Posterior vena cava (tissue), 2 donors: ENCODE data around the gene TXNDC12. TPM values are rescaled to one million over a fixed set of nuclear protein-coding genes. Genes with fewer than 3 reads are reported as not detected.
"Not testable (repeated sequence)": the region's sequence is repeated elsewhere in the genome, so short reads cannot be mapped to it uniquely, and the experiment has no call there.

Experiments used
- DNase-seq: peaks from one replicate; pipeline ENCODE4 v3.0.0-alpha.2; 2020; ENCODE audit warnings: low spot score
- intact Hi-C, 2 donors: fragments of 100-400 bp; cut with DNase I; formaldehyde crosslinking; loops; one replicate each; pipeline versions ENCODE4 v1.14.1 to v1.14.2; 2022 to 2023
- total RNA-seq, 2 donors: library from RNA; stranded (reverse); fragmentation: NEBNext Ultra II Directional; extraction: Animal tissue kit (Norgen Biotek cat#: 25700); gene quantifications; one replicate each; pipeline ENCODE4 v1.2.1, GENCODE V29; 2021
- donor health status: DM: yes; HTN: yes; CAD: no.
- donor health status: DM: yes; HTN: yes; CAD: no.

Gene TXNDC12
- total RNA-seq, 2 donors from 2014 or later = 30.1 to 32.7 TPM

DNA sequence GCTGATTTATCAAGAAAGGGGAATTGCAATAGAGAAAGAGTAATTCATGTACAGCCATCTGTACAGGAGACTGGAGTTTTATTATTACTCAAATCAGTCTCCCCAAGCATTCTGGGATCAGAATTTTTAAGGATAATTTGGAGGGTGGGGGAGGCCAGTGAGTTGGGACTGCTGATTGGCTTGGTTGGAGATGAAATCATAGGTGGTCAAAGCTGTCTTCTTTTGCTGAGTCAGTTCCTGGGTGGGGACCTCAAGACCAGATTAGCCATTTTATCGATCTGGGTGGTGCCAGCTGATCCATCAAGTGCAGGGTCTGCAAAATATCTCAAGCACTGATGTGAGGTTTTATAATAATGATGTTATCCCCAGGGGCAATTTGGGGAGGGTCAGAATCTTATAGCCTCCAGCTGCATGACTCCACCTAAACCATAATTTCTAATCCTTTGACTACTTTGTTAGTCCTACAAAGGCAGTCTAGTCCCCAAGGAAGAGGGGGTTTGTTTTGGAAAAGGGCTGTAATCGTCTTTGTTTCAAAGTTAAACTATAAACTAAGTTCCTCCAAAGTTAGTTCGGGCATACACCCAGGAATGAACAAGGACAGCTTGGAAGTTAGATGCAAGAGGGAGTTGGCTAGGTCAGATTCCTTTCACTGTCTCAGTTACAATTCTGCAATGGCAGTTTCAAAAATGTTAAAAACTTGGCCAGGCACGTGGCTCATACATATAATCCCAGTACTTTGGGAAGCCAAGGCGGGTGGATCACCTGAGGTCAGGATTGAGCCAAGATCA lies 47.6 kb downstream of the TXNDC12 start:
- intact Hi-C loops = no loop called here

DNA sequence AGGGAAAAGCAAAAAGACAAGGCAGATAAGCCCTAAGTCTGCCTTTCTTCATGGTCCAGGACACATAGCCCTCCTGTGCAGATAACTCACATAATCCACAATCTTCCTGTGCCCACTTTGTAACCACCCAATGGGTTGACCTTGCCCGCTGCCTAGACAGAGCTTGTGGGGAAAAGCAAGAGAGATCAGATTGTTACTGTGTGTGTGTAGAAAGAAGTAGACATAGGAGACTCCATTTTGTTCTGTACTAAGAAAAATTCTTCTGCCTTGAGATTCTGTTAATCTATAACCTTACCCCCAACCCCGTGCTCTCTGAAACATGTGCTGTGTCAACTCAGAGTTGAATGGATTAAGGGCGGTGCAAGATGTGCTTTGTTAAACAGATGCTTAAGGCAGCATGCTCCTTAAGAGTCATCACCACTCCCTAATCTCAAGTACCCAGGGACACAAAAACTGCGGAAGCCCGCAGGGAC lies 48.9 kb downstream of the TXNDC12 start:
- intact Hi-C loops, DNase-seq: not testable (repeated sequence)

More for the DNA sequence above, 47.6 kb downstream of the TXNDC12 start:
- no peak for DNase-seq

DNA sequence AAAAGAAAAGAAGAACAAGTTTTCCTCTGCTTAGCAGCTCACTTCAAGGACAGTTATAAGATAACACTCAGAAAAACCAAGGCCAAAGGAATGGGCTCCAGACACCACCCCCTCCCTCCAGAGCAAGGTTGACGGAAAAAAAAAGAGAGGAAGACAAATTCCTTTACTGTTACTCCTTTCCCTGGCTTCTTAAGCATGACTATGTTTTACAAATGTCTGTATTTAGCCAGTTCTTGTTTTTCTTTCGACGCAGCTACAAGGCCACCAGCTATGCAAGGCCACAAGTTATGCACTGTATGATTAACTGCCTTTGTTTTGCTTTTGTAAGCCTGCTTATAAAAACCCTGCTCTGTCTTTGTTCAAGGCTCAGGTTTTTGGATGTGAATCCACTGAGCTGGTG lies 49.4 kb downstream of the TXNDC12 start:
- intact Hi-C loops, DNase-seq: not testable (repeated sequence)

DNA sequence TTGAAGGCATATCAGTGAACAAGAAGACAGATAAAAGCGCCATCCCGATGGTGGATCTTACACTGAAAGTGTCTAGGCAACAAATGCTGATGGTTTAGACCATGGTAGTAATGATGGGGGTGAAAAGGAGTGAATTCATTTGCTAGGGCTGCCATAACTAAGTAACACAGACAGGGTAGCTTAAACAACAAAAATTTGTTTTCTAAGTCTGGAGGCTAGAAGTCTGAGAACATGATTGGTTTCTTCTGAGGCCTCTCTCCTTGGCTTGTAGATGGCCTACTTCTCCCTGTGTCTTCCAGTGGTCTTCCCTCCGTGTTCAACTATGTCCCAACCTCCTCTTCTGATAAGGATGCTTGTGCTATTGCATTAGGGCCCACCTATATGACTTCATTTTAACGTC lies 51.1 kb downstream of the TXNDC12 start:
- intact Hi-C loops = no loop called here
- no peak for DNase-seq

DNA sequence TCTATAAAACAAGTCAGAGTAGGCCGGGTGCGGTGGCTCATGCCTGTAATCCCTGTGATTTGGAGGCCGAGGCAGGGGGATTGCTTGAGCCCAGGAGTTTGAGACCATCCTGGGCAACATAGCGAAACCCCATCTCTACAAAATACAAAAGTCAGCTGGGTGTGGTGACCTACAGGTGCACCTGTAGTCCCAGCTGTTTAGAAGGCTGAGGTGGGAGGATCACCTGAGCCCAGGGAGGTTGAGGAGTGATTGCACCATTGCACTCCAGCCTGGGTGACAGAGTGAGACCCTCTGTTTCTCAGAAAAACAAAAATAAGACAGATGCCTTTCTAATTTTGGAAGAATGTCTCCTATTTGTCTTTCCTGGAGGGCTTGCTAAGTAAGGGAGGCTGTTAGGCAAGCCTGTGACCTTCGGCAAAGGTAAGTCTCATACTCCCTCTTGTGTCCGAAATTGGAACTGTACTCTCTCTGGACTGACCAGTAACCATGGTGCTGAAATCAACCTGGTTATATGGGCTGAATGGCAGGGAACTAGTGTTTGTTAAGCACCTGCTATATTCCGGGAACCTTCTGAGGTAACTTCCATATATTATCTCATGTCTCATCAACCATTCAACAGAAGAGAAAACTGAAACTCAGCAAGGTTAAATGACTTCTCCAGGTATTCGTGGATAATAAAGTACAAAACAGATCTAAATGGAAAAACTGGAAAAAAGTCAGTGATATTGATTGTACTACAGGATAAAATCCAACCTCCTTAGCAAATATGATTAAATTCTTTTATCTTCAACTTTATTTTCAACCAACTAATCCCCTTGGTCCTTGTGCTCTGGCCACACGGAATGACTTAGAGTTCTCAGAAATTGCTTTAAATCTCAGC lies 52.7 kb downstream of the TXNDC12 start:
- no peak for DNase-seq
- intact Hi-C loops = no loop called here

DNA sequence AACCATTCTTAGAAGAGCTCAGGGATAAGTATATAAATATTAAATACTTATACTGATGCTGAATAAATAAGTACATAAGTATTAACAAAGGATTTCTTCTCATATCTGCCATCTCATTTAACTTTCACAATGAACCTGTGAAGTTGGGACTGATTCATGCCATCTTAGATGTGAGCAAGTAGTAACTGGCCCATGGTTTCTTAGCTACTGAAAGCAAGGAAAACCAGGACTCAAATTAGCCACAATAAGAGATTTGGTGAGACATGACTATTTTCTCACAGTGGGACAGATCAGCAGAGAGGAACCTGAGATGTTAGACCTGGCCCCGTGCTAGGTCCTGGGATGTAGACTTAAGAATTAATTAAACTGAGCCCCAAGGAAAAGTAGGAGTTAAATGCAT lies 56.3 kb downstream of the TXNDC12 start:
- DNase-seq = no peak

DNA sequence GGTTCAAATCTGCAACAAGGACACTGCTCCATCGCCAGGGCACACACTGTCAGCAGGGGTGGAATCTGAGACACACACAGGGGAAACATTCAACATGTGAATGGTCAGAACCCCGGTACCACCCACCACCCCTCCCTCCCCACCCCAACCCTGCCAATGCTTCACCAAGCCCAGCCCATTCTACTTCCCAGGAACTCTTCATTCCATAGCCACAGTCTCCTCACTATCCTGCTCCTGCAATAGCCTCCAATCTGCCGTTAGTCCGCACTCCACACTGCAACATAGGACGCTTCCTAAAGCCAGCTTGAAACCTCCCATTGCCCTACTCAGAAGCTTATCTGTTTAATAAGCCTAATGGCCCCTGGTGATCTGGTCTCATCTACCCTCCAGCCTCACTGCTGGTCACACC lies 57.0 kb downstream of the TXNDC12 start:
- DNase-seq = no peak
- intact Hi-C loops = loop anchor here in 1 of 2 donors (10.0 kb wide), 1 partner anchor 93 kb away; no protein-coding TSS in a partner anchor

More for the DNA sequence above, 56.3 kb downstream of the TXNDC12 start:
- intact Hi-C loops = loop anchor here in 1 of 2 donors (10.0 kb wide), 1 partner anchor 94 kb away; no protein-coding TSS in a partner anchor

DNA sequence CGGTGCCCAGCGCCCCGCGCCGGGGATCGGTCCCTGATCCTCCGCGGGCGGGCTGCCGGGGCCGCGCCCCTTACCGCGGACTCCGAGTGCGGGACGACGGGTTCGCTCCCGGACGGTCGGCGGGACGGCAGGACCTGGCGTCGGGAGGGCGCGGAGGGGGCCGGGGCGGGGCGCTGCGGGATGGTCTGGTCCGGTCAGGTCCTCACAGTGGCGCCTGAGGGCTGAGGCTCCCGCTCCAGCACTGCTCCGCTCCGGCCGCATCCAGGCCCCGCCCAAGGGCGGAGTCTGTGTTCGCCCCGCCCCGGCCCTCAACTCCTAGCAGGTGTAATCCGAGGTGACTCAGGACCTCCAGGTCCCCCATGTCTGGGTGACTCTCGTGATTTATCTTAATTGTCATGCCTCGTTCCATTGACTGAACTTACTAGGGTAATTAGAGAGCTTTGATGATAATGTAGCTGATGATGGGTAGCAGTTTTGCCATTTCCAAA lies 64.5 kb downstream of the TXNDC12 start, which contains the start of gene RAB3B:
Gene RAB3B (minus strand): TSS at position 223 of the 488 bp plus-strand sequence. CDS start 13,583 bp downstream, outside the sequence.
- DNase-seq = no peak
- intact Hi-C loops = loop anchor here in 1 of 2 donors (10.0 kb wide), 1 partner anchor 86 kb away; no protein-coding TSS in a partner anchor

DNA sequence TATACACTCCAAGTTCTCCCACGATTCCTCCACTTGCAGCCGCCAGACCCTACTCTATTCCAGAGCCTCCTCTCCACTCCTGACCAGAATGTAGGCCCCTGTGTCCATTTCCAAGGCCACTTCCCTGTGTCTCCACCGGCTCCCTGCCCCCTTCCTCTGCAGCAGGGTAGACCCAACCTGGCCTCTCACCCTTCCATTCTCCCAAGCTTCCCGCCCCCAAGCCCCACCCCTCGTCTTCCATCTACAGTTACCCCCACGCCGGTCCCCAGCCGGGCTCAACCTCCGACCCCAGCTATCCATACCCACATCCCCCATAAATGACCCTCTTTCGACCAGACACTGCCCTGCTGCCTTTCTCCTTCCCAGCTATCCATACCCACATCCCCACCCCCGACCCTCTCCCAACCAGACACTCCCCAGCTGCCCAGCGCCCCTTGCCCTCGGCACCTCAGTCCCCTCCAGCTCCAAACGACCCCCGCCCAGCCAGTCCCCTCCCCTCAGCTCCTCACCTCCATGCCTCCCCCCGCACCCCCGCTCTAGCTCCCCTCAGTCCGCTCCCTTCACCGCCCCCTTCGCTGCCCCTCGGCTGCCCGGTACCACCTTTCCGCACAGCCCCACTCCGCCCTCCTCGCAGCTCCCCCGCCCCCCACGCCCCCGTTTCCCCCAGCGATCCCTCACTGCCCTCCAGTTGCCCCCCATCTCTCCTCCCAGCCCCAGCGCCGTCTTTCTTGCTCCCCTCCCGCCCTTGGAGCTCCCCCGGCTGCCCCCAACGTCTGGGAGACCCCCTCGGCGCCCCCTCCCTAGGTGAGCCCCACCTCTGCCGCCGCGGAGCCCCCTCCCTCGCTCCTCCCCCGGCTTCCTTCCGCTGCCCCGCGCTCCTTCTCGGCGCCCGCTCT lies 65.2 kb downstream of the TXNDC12 start:
- intact Hi-C loops = loop anchor here in 1 of 2 donors (10.0 kb wide), 1 partner anchor 85 kb away; no protein-coding TSS in a partner anchor
- DNase-seq = no peak

DNA sequence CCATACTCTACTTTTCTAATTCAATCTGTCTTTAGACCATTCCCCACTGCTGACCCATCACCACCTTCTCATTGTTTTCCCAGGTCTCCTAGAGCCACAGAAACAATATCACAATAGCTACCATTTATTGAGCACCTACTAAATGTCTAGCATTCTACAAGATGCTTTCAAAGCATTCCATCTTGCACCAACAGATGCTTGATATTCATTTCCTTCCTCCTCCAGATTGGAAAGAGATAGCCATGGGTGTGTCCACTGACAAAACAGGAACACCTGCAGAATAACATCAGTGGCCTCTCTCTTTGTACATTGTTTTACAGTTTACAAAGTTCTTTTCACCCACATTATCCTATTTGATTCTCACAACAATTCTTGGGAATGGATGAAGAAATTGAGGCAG lies 66.7 kb downstream of the TXNDC12 start:
- intact Hi-C loops = no loop called here

DNA sequence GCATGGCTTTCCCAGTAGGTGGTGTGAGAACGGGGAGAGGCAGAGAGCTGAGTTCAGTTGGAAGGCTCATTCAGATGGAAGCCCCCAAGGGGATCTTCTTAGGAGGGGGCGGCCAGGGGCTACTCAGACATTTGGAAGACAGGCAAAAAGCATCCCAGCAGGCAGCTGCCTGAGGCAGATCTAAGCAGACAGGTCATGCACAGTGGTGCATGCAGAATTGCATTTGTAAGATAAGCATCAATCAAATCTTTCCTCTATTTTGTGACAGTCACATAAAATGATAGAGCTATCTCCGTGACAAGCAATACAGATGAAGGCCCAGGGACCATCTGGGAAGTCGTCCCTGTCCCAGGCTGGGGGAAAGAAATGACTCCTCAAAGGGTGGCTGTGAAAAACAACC lies 68.3 kb downstream of the TXNDC12 start:
- DNase-seq = no peak
- intact Hi-C loops = no loop called here

More for the DNA sequence above, 66.7 kb downstream of the TXNDC12 start:
- DNase-seq = no peak

DNA sequence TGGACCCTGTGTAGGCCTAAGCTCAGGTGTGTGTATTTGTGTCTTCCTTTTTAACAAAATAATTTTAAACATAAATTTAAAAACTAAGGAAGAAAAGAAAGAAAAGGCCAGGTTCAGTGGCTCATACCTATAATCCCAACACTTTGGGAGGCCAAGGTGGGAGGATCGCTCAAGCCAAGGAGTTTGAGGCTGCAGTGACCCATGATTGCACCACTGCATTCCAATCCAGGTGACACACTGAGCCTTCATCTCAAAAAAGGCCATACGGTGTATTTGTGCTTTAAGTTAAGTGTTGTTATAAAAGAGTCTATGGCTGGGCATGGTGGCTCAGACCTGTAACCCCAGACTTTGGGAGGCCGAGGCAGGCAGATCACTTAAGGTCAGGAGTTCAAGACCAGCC lies 72.8 kb downstream of the TXNDC12 start:
- intact Hi-C loops = no loop called here
- DNase-seq = no peak

DNA sequence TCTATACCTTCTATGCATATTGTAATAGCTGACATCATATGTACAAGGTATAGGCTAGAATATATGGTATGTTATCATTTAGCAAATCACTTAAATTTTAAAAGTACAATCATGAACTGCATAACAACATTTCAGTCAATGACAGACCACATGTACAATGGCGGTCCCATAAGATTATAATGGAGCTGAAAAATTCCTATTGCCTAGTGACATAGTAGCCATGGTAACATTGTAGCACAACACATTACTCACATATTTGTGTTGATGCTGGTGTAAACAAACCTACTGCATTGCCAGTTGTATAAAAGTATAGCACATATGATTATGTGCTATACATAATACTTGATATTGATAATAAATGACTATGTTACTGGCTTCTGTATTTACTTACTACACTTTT lies 73.4 kb downstream of the TXNDC12 start:
- intact Hi-C loops = no loop called here

DNA sequence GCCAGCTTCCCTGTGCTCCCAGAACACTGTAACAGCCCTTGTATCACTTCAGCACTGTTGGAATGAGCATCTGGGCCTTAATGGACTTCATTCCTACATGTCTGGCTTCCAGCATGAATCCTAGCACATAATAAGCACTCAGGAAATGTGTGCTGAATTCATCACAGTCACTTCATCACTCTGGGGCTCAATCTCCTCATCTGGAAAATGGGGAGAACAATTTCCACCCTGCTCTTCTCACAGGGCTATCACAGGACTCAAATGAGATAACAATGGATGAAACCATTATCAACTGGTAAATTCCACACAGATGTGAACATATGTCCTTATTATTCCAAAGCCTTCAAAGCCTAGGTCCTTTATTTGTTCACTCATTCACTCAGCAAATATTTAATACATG lies 76.9 kb downstream of the TXNDC12 start:
- DNase-seq = no peak
- intact Hi-C loops = no loop called here

More for the DNA sequence above, 73.4 kb downstream of the TXNDC12 start:
- DNase-seq = no peak

DNA sequence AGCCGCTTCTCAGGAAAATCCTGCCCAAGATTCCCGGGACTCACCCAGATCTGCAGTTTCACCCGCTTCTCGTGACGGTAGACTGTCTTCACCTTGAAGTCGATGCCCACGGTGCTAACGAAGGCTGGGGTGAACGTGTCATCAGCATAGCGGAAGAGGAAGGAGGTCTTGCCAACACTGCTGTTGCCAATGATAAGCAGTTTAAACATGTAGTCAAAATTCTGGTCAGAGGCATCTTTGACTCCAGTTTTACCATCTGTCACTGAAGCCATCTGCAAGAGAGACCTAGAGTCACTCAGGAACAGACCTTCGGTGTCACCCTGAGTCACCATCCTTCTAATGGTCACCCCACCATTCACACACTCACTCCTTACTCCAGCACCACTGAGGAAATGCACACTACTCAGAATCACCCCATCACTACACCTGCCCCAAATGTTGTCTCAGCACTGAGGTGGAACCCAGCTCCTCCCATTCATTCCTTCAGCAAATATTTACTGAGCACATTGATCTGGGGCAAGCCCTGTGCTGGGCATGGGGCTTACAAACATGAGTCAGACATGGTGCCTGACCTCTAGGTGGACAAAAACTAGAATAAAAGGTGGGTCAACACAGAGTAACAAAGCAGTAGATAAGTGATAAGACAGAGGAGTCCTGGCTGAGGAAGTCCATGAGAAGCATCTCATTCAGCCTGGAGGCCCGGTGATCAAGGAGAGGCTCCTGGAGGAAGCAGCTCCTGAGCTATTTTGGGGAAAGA lies 78.0 kb downstream of the TXNDC12 start:
- no peak for DNase-seq
- intact Hi-C loops = no loop called here

DNA sequence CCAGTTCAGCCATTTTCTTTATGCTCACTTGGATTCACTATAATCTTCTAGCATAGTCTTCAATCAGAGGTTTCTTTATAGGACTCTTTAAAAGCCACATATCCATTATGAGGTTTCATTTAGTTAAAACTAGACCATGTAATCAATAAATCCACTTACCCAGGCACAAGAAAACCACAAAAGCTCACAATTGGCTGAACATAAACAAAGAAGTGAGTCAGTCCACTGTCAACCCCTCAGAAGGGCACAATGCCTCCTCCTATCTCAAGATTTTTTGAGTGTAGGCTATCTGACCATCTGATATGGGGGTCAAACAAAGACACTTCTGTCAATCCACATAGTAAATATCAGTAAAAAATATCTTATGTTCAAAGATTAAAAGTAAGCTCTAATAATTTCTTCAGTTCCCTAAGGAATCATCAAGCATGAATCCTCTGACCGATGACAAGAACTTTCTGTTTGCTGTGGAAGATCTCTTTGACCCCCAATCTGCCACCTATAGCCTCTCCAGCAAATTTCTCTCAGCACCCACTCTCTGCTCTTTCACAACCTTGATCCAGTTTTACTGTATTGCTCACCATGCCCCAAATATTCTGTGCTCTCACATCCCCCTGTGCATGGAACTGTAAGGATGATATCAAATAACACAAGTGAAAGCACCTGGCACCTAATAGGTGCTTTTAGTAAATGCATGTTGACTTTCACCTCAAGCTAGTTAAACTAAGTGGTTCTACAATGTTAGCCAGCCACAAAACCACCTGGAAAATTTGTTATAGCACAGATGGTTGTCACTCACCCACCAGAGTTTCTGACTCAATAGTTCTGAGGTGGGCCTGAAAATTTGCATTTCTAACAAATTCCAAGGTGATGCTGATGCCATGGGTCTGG lies 81.2 kb downstream of the TXNDC12 start:
- intact Hi-C loops = no loop called here

More for the DNA sequence above, 81.2 kb downstream of the TXNDC12 start:
- no peak for DNase-seq
